Fibroblast of mammary gland (primary cell): ENCODE data around the gene PTH2.

Source experiments
- DNase-seq: peaks from one replicate; pipeline ENCODE4 v3.0.0-alpha.2; 2010; ENCODE audit warnings: low read depth
- H3K4me3 ChIP-seq: 2 replicates; pipeline ENCODE4 v1.5.1; 2011; ENCODE audit warnings: low read depth, mild to moderate bottlenecking, low read length, moderate library complexity; ENCODE audit not compliant: control insufficient read depth
- TF ChIP-seq, protein P1 (sequence below): conservative IDR thresholded peaks from 2 replicates; pipeline ENCODE4 v1.5.1; 2011; ENCODE audit warnings: low read depth, low read length, inconsistent platforms; ENCODE audit not compliant: control insufficient read depth, insufficient read depth

Gene PTH2

DNA sequence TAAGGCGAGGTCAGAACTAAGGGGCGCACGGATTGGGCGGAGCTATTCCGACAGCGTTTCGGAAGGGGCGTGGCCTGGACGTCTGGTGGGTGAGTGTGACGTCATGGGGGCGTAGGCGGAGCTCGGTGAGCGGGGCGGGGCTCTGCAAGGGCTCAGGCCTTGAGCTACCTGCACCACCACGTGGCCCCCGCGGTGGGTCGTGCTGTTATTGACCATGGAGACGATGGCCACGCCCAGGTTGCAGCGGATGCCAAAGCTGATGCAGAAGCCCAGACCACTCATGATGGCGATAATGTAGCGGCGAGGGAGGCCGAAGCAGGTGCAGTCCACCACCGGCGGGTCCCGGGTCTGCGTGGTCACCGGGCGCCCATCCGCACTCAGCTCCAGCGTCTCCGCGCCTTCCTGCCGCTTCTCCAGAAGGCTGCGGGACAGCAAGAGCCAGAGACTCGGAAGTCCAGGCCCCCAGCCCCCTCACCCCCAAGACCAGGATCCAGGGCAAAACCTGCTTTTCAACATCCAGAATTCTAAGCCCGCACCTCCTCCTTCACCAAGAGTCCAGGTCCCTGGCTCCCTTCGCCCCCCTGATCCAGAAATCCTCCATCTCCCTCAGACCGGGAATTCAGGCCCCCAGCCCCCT, 13.3 kb upstream of the PTH2 start:
- TF ChIP-seq, protein P1, sequence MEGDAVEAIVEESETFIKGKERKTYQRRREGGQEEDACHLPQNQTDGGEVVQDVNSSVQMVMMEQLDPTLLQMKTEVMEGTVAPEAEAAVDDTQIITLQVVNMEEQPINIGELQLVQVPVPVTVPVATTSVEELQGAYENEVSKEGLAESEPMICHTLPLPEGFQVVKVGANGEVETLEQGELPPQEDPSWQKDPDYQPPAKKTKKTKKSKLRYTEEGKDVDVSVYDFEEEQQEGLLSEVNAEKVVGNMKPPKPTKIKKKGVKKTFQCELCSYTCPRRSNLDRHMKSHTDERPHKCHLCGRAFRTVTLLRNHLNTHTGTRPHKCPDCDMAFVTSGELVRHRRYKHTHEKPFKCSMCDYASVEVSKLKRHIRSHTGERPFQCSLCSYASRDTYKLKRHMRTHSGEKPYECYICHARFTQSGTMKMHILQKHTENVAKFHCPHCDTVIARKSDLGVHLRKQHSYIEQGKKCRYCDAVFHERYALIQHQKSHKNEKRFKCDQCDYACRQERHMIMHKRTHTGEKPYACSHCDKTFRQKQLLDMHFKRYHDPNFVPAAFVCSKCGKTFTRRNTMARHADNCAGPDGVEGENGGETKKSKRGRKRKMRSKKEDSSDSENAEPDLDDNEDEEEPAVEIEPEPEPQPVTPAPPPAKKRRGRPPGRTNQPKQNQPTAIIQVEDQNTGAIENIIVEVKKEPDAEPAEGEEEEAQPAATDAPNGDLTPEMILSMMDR = no peak
- DNase-seq = no peak
- H3K4me3 ChIP-seq = no peak overlapping the region

GRCh38 chr19:49435670-49436069, 12.4 kb upstream of the PTH2 start:
- H3K4me3 ChIP-seq = no peak overlapping the region
- TF ChIP-seq, protein P1 = no peak
- no peak for DNase-seq

DNA sequence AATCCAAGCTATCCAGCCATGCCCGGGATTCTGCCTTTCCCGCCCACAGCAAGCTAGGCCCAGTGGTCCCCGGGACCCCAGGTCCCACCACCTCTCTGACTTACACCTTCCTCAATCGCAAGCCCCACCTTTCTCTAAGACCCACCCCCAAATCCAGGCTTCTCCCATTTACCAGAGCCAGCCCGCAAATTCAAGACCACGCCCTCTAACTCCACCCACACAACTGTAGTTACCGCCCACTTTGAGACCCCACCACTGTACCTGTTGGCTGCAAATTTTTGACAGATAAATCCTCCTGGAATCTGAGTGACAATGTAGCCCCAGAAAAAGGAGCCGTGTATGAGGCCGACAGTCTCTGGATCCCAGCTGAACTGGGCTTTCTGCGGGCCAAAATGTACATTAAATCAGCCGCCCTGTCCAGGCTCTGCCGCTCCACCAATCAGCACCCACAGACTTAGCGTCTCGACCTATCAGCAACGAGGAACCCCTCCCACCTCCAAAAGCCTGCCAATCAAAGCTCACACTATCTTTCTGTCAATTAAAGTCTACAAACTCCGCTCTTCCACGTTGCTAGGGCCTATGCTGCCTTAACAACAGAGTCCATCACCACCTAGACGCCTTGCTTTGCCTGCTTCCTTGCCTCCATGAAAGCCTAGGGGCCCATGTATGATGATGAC, 11.8 kb upstream of the PTH2 start:
- no peak for DNase-seq
- no peak overlapping the region for H3K4me3 ChIP-seq
- TF ChIP-seq, protein P1 = no peak

DNA sequence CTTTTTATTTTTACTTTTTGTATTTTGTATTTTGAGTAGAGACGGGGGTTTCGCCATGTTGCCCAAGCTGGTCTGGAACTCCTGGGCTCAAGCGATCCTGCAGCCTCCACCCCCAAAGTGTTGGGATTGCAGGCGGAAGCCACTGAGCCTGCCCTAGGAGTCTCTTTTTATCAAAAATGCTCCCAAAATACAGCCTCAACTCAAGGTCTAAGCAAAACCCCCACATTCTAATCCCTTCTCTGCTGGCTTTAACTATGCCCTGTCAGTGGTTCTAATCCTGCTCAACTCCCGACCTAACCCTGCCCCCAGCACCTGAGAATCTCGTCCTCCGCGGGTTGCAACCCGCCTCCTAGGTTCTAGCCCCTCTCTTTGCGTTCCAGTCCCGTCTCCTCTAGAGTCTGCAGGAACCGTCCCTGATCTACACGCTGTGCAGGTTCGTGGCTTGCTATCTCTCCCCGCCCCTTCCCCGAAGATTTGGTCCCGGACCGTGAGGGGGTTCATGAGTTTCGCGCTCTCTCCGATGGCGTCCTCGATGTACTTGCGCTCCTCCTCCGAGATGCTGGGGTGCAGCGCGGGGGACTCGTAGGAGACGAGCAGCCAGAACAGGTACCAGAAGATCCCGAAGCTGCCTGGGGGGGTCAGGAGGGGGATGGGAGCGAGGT, 10.1 kb upstream of the PTH2 start:
- no peak for DNase-seq
- TF ChIP-seq, protein P1 = no peak
- no peak overlapping the region for H3K4me3 ChIP-seq

GRCh38 chr19:49432141-49433073, 9.2 kb upstream of the PTH2 start:
- DNase-seq = no peak
- no peak overlapping the region for H3K4me3 ChIP-seq
- TF ChIP-seq, protein P1 = no peak

GRCh38 chr19:49431330-49431749, 8.1 kb upstream of the PTH2 start:
- H3K4me3 ChIP-seq = no peak overlapping the region
- no peak for DNase-seq
- TF ChIP-seq, protein P1 = no peak
